SK-N-SH treated with all-trans-retinoic acid at 6 μM for 48 hours (cell line): ENCODE measurements around the gene ADI1.

ENCODE experiments used
- BACH2 ChIP-seq: fragments of 250-450 bp; sonication (Bioruptor Pico); IDR thresholded peaks from 2 replicates; pipeline ENCODE4 v1.9.0; 2021; ENCODE audit warnings: mild to moderate bottlenecking, borderline replicate concordance
- CREB5 ChIP-seq: fragments of 250-450 bp; sonication (Bioruptor Pico); IDR thresholded peaks from 2 replicates; pipeline ENCODE4 v1.5.1; 2020; ENCODE audit warnings: low read depth, mild to moderate bottlenecking, moderate library complexity
- CSDC2 ChIP-seq: fragments of 250-450 bp; sonication (Bioruptor Pico); IDR thresholded peaks from 2 replicates; pipeline ENCODE4 v1.5.0; 2020; ENCODE audit warnings: mild to moderate bottlenecking, moderate library complexity
- PATZ1 ChIP-seq: fragments of 250-450 bp; sonication (Bioruptor Pico); IDR thresholded peaks from 2 replicates; pipeline ENCODE4 v1.8.0; 2020; ENCODE audit warnings: mild to moderate bottlenecking, moderate library complexity, borderline replicate concordance
- POU6F1 ChIP-seq: fragments of 250-450 bp; sonication (Bioruptor Pico); IDR thresholded peaks from 2 replicates; pipeline ENCODE4 v1.8.0; 2021; ENCODE audit warnings: low read depth, mild to moderate bottlenecking, moderate library complexity, borderline replicate concordance
- PPARA ChIP-seq: fragments of 250-450 bp; sonication (Bioruptor Pico); IDR thresholded peaks from 2 replicates; pipeline ENCODE4 v1.5.0; 2020; ENCODE audit warnings: mild to moderate bottlenecking, borderline replicate concordance
- SNAI2 ChIP-seq: fragments of 250-450 bp; sonication (Bioruptor Pico); IDR thresholded peaks from 2 replicates; pipeline ENCODE4 v1.5.0; 2020; ENCODE audit warnings: mild to moderate bottlenecking, moderate library complexity
- TOX ChIP-seq: fragments of 250-450 bp; sonication (Bioruptor Pico); IDR thresholded peaks from 2 replicates; pipeline ENCODE4 v1.8.0; 2021; ENCODE audit warnings: mild to moderate bottlenecking, moderate library complexity, borderline replicate concordance
- ZC3H10 ChIP-seq: fragments of 250-450 bp; sonication (Bioruptor Pico); IDR thresholded peaks from 2 replicates; pipeline ENCODE4 v1.5.1; 2021; ENCODE audit warnings: mild to moderate bottlenecking, moderate library complexity
- ZFP3 ChIP-seq: fragments of 250-450 bp; sonication (Bioruptor Pico); IDR thresholded peaks from 2 replicates; pipeline ENCODE4 v1.5.0; 2020; ENCODE audit warnings: mild to moderate bottlenecking, moderate library complexity
- ZFP30 ChIP-seq: fragments of 450-650 bp; formaldehyde crosslinking; IDR thresholded peaks from 2 replicates; pipeline ENCODE4 v1.5.0; 2022; ENCODE audit warnings: mild to moderate bottlenecking, moderate library complexity
- TF ChIP-seq, protein P1 (sequence below): fragments of 250-450 bp; sonication (Bioruptor Pico); IDR thresholded peaks from 2 replicates; pipeline ENCODE4 v1.5.1; 2021; ENCODE audit warnings: mild to moderate bottlenecking, moderate library complexity

- TF ChIP-seq ZC3H10 (CRISPR knock-in tag) (no peak), ZFP3 (CRISPR knock-in tag) (no peak), CREB5 (CRISPR knock-in tag) (no peak), ZFP30 (CRISPR knock-in tag) (no peak), BACH2 (CRISPR knock-in tag) (no peak), POU6F1 (CRISPR knock-in tag) (no peak), TOX (CRISPR knock-in tag) (no peak), PATZ1 (CRISPR knock-in tag) (no peak), CSDC2 (no peak), SNAI2 (no peak), PPARA (CRISPR knock-in tag) (no peak)
- TF ChIP-seq, protein P1, sequence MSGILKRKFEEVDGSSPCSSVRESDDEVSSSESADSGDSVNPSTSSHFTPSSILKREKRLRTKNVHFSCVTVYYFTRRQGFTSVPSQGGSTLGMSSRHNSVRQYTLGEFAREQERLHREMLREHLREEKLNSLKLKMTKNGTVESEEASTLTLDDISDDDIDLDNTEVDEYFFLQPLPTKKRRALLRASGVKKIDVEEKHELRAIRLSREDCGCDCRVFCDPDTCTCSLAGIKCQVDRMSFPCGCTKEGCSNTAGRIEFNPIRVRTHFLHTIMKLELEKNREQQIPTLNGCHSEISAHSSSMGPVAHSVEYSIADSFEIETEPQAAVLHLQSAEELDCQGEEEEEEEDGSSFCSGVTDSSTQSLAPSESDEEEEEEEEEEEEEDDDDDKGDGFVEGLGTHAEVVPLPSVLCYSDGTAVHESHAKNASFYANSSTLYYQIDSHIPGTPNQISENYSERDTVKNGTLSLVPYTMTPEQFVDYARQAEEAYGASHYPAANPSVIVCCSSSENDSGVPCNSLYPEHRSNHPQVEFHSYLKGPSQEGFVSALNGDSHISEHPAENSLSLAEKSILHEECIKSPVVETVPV, result no peak
These were observed 42.4 kb downstream of the ADI1 start for GRCh38 chr2:3476985-3477327.
